IPS DF 6.9 (cell line): ENCODE results near the gene RGS9.

Experiments
- DNase-seq: peaks from one replicate; pipeline ENCODE4 v3.0.0-alpha.2; 2013; ENCODE audit warnings: low read depth, low spot score
- H3K27ac ChIP-seq: one replicate; pipeline ENCODE4 v1.5.1; 2013; ENCODE audit warnings: low read length, control low read depth
- H3K27me3 ChIP-seq: 2 replicates; pipeline ENCODE4 v1.6.1; 2013; ENCODE audit warnings: mild to moderate bottlenecking, low read length; ENCODE audit not compliant: control insufficient read depth, insufficient read depth
- H3K36me3 ChIP-seq: 2 replicates; pipeline ENCODE4 v1.6.1; 2013; ENCODE audit warnings: low read length; ENCODE audit not compliant: control insufficient read depth, insufficient read depth
- H3K4me1 ChIP-seq: 2 replicates; pipeline ENCODE4 v1.6.1; 2013; ENCODE audit warnings: low read length; ENCODE audit not compliant: control insufficient read depth, insufficient read depth
- H3K4me3 ChIP-seq: 2 replicates; pipeline ENCODE4 v1.5.1; 2013; ENCODE audit warnings: mild to moderate bottlenecking, low read length
- H3K9me3 ChIP-seq: 2 replicates; pipeline ENCODE4 v1.6.1; 2013; ENCODE audit warnings: low read length, inconsistent platforms; ENCODE audit not compliant: control insufficient read depth, insufficient read depth
- WGBS: extraction: QIAGEN DNeasy Blood & Tissue Kit; methylation state at CpG from one replicate; pipeline ENCODE4 v1.1.7; 2013; ENCODE audit warnings: mixed read lengths, missing lambda C conversion rate; ENCODE audit not compliant: insufficient read length, insufficient coverage; 5-methylcytosine and 5-hydroxymethylcytosine counted together

RGS9 gene

DNA sequence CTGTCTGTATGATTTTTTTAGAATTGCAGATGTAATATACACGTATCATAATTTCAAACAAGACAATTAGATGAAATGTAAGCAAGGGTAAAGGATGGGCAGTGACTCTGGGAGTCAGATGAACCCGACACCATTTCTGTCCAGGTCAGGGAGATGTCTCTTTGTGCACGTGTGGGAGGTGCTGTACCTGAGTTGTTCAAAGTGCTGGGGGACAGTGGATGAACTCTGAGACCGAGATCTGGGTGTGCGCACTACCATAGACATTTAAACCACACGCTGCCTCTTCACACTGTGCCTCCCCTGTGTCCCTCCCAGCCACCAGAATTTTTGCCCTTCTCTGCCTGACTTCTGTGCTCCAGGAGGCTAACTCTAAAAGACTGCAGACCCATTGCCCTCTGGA lies 5.9 kb upstream of the RGS9 start:
- no peaks in the 10 kb centered on the region for H3K36me3 ChIP-seq
- H3K4me3 ChIP-seq: no peak overlapping the region
- WGBS: no CpG with 5 or more reads among the region's 6 CpGs
- DNase-seq: no peak
- H3K4me1 ChIP-seq: no peaks in the 10 kb centered on the region
- no peaks in the 10 kb centered on the region for H3K27me3 ChIP-seq
- no peaks in the 10 kb centered on the region for H3K9me3 ChIP-seq
- H3K27ac ChIP-seq: no peak overlapping the region

DNA sequence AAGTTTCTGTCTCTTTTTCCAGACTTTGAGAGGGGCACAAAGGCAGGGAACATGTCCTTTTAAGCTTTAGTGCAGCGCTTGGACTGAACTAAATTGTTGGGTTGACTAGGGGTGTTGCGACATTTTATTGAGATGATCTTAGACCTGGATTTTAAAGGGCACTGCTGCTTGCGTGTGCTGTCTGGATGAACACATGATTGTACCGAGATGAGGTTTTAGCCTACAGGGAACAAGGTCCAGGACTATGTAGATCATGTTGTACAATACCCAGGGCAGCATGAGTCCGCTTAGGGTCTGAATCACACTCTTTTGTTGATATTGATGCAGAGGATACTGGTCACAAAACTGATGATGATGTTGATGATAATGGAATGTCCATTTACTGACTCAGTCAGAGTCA lies 5.2 kb upstream of the RGS9 start:
- Histone ChIP-seq H3K27ac (no peak overlapping the region), H3K9me3 (no peaks in the 10 kb centered on the region), H3K36me3 (no peaks in the 10 kb centered on the region), H3K4me3 (no peak overlapping the region), H3K4me1 (no peaks in the 10 kb centered on the region), H3K27me3 (no peaks in the 10 kb centered on the region)
- no CpG with 5 or more reads among the region's 5 CpGs for WGBS
- no peak for DNase-seq

GRCh38 chr17:65134035-65134434 lies 3.1 kb upstream of the RGS9 start:
- no CpG with 5 or more reads among the region's 2 CpGs for WGBS

DNA sequence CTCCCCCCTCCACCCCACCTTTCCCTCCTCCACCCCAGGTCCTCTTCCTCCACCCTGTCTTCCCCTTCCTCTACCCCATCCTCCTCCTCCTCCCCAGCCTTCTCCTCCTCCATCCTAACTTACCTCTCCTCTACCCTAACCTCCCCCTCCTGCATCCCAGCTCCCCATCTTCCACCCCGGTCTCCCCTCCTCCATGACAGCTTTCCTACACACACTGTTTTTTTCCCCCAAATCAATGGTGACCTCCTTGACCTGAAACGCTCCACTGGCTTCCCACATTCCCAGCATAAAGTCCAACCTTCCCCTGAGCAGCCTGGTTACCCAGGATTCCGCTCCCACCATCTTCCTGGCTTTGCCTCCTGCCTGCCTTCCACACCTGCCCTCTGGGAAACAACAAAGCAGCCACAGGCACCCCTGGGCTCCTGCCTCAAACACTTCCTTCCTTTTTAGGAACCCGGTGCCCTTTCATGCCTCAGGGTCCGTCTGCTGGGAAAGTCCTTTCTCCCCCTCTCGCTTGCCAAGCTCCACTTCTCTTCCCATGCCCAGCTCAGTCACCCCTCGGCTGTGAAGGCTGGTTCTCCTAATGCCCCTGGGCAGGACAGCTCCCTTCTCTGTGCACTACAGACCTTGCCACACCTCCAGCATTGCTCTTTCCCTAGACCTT lies 2.1 kb downstream of the RGS9 start:
- Histone ChIP-seq H3K27me3 (no peaks in the 10 kb centered on the region), H3K9me3 (no peaks in the 10 kb centered on the region)
- 100% methylated on average over 1 of the region's 7 CpGs for WGBS

More at GRCh38 chr17:65134035-65134434, 3.1 kb upstream of the RGS9 start:
- H3K27ac ChIP-seq: no peak overlapping the region
- no peak for DNase-seq
- no peaks in the 10 kb centered on the region for H3K36me3 ChIP-seq
- peaks cover under 1% of the 10 kb centered on the region for H3K4me1 ChIP-seq
- H3K9me3 ChIP-seq: no peaks in the 10 kb centered on the region
- H3K4me3 ChIP-seq: no peak overlapping the region
- no peaks in the 10 kb centered on the region for H3K27me3 ChIP-seq

GRCh38 chr17:65142247-65142646 lies 5.1 kb downstream of the RGS9 start:
- Histone ChIP-seq H3K36me3 (no peaks in the 10 kb centered on the region), H3K4me3 (no peak overlapping the region), H3K27me3 (no peaks in the 10 kb centered on the region), H3K9me3 (no peaks in the 10 kb centered on the region), H3K27ac (no peak overlapping the region), H3K4me1 (peaks cover 5% of the 10 kb centered on the region)
- WGBS: no CpG with 5 or more reads among the region's 2 CpGs
- no peak for DNase-seq

More for the DNA sequence above, 2.1 kb downstream of the RGS9 start:
- Histone ChIP-seq H3K36me3 (no peaks in the 10 kb centered on the region), H3K4me3 (no peak overlapping the region), H3K4me1 (peaks cover 5% of the 10 kb centered on the region), H3K27ac (no peak overlapping the region)
- DNase-seq: no peak

DNA sequence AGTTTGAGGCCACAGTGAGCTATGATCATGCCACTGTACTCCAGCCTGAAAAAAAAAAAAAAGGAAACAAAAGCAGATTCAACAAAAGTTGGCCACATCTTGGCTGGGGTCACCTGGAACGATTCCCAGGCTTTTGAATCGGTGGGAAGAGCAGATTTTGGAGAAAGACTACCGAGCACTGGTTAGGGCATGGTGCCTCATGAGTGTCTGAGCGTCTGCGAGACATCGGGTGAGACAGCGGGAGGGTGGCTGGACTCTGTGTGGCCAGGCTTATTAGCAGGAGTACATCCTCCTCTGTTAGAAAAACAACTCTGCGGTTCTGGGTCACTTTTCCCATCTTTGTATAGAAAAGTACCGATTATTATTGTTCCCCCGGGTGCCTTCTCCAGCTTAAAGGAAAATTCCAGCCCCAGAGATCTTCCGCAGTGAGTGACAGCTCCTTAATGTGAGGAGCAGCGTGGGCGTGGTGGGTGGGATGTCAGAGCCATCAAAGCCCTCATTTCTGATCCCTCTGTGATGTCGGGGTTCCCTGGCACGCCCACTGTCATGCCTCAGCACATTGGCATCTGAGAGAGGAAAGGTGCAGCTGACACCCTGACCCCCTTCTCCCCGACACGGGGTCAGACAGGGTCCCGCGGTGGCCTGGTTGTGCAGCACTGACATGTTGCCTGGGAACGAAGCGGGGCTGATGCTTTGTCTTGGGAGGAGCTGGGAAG lies 6.9 kb downstream of the RGS9 start:
- Histone ChIP-seq H3K27ac (no peak overlapping the region), H3K36me3 (no peaks in the 10 kb centered on the region), H3K4me3 (no peak overlapping the region), H3K4me1 (peaks cover 5% of the 10 kb centered on the region), H3K27me3 (no peaks in the 10 kb centered on the region), H3K9me3 (no peaks in the 10 kb centered on the region)
- DNase-seq: no peak
- WGBS: no CpG with 5 or more reads among the region's 21 CpGs

DNA sequence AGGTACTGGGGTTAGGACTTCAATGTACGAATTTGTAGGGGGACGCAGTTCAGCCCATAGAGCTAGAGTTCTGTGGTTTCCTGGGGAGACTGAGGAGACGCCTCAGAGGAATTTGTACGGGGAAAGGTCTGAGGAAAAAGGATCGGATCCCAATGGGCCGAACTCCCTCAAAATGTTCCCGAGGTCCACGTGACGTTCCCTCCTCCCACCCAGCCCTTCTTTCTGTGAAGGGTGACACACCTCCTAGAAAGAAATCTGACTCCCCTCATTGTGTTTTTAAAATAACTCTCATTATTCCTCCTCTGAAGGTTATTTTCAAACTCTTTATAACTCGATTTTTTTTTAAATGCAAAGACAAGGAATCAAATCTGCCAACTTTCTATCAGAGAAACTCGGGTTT lies 8.6 kb downstream of the RGS9 start:
- Histone ChIP-seq H3K4me1 (no peaks in the 10 kb centered on the region), H3K36me3 (no peaks in the 10 kb centered on the region), H3K27ac (no peak overlapping the region), H3K4me3 (no peak overlapping the region), H3K27me3 (no peaks in the 10 kb centered on the region), H3K9me3 (no peaks in the 10 kb centered on the region)
- WGBS: no CpG with 5 or more reads among the region's 11 CpGs
- DNase-seq: no peak

DNA sequence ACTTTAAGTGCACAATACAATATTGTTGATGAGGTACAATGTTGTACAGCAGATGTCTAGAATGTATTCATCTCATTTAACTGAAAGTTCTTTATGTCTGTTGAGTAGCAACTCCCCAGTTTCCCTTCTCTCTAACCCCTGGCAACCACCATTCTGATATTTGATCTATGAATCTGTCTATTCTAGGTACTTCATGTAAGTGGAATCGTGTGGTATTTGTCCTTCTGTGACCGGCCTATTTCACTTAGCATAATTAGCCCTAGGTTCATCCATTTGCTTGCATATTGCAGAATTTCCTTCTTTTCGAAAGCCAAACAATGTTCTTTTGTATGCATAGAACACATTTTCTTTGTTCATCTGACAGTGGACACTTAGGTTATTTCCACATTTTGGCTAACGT lies 10.8 kb downstream of the RGS9 start:
- no peak overlapping the region for H3K4me3 ChIP-seq
- no peaks in the 10 kb centered on the region for H3K4me1 ChIP-seq
- no CpG with 5 or more reads among the region's 4 CpGs for WGBS
- DNase-seq: no peak
- H3K27me3 ChIP-seq: no peaks in the 10 kb centered on the region
- H3K36me3 ChIP-seq: no peaks in the 10 kb centered on the region
- H3K9me3 ChIP-seq: no peaks in the 10 kb centered on the region
- H3K27ac ChIP-seq: no peak overlapping the region

DNA sequence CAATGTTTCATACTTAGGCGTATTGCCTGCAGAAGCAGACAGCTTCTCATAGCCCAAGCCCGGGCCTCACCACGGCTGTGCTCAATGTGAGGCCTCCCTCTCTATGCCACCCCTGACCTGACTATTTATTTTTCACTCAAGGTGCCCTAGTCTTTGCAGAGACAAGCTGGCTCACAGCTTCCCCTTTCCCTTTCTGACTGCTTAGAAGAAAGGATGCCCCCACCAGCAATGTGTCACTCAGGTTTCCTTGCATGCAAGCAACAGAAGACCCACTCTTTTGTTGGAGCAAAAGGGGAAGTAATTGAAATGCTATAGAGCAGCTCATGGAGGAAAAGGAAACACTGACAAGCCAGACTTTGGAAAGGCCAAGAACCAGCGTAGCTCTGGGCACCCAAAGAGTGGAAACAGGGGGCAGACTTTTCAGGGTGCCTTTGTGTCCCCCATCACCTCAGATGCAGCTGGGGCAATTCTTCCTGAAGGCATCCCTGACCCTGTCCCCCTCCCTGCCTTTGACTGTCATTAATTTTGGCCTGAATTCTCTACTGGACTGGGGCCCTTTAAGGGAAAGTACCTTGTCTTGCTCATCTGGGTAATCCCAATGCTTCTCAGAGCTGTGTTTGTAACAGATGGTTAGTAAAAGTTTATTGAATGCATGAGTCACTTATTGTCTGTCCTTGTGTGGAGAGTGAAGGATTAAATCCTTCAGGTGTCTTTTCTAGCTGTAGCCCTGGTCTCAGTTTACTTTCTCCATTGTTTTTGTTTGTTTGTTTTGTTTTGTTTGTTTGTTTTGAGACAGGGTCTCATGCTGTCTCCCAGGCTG lies 17.8 kb downstream of the RGS9 start:
- H3K27me3 ChIP-seq: no peaks in the 10 kb centered on the region
- WGBS: no CpG with 5 or more reads among the region's 4 CpGs
- no peak overlapping the region for H3K4me3 ChIP-seq
- no peak overlapping the region for H3K27ac ChIP-seq
- H3K36me3 ChIP-seq: no peaks in the 10 kb centered on the region
- no peak for DNase-seq
- no peaks in the 10 kb centered on the region for H3K9me3 ChIP-seq
- no peaks in the 10 kb centered on the region for H3K4me1 ChIP-seq

GRCh38 chr17:65155622-65156021 lies 18.5 kb downstream of the RGS9 start:
- Histone ChIP-seq H3K4me3 (no peak overlapping the region), H3K9me3 (no peaks in the 10 kb centered on the region), H3K36me3 (no peaks in the 10 kb centered on the region), H3K4me1 (peaks cover 2% of the 10 kb centered on the region; the same call in 1 of the 2 replicates), H3K27me3 (no peaks in the 10 kb centered on the region), H3K27ac (no peak overlapping the region)
- no peak for DNase-seq
- no CpG with 5 or more reads among the region's 2 CpGs for WGBS
